ENCODE data around the gene UNC79.

- TF ChIP-seq CTCF (IDR thresholded peaks at IDR 0.05; ENCODE audit: insufficient read depth, low read length, poor library complexity, severe bottlenecking): no peak
- TF ChIP-seq EZH2phosphoT487 (conservative IDR thresholded peaks at IDR 0.05; ENCODE audit: low read length): no peak
Observed at GRCh38 chr14:93490001-93490400, 59.3 kb downstream of the UNC79 start.
